ENCODE measurements around the gene SUPT16H.
"Not testable (repeated sequence)": the region's sequence is repeated elsewhere in the genome, so short reads cannot be mapped to it uniquely, and the experiment has no call there.

The SUPT16H gene

GRCh38 chr14:21395450-21395849 lies 11.6 kb upstream of the SUPT16H start:
- Histone ChIP-seq H3K4me2 (ENCODE audit: low read length) (no peak overlapping the region), H3K4me1 (ENCODE audit: control insufficient read depth, insufficient read depth, low read length) (no peaks in the 10 kb centered on the region), H3K27me3 (ENCODE audit: control insufficient read depth, insufficient read depth, low read length) (no peaks in the 10 kb centered on the region), H3K9ac (ENCODE audit: low read depth, low read length) (no peak overlapping the region), H3K36me3 (ENCODE audit: insufficient read depth, low read length) (peaks cover 90% of the 10 kb centered on the region), H3K9me3 (replicated peaks; ENCODE audit: low read length) (no peaks in the 10 kb centered on the region), H3K4me3 (ENCODE audit: low read length) (no peak overlapping the region)

GRCh38 chr14:21385188-21385904 lies 1.5 kb upstream of the SUPT16H start:
- Histone ChIP-seq H3K27me3 (ENCODE audit: control insufficient read depth, insufficient read depth, low read length) (no peaks in the 10 kb centered on the region), H3K36me3 (ENCODE audit: insufficient read depth, low read length) (peaks cover 32% of the 10 kb centered on the region), H3K4me1 (ENCODE audit: control insufficient read depth, insufficient read depth, low read length) (peaks cover 21% of the 10 kb centered on the region), H3K4me2 (ENCODE audit: low read length) (peak overlapping the region; percentile 84), H3K9me3 (replicated peaks; ENCODE audit: low read length) (no peaks in the 10 kb centered on the region), H3K4me3 (ENCODE audit: low read length) (no peak overlapping the region), H3K9ac (ENCODE audit: low read depth, low read length) (peak overlapping the region; percentile 97)

- Histone ChIP-seq H3K27me3 (ENCODE audit: control insufficient read depth, insufficient read depth, low read length) (no peaks in the 10 kb centered on the region), H3K36me3 (ENCODE audit: insufficient read depth, low read length) (peaks cover 26% of the 10 kb centered on the region), H3K9me3 (replicated peaks; ENCODE audit: low read length) (no peaks in the 10 kb centered on the region), H3K4me2 (ENCODE audit: low read length) (peak overlapping the region; percentile 84), H3K4me1 (ENCODE audit: control insufficient read depth, insufficient read depth, low read length) (peaks cover 21% of the 10 kb centered on the region), H3K9ac (ENCODE audit: low read depth, low read length) (peak overlapping the region; percentile 97), H3K4me3 (ENCODE audit: low read length) (peak overlapping the region; percentile 82)
These were observed 654 bp upstream of the SUPT16H start for GRCh38 chr14:21384494-21384851.

- Histone ChIP-seq H3K4me3 (ENCODE audit: low read length) (peak overlapping the region; percentile 82), H3K4me1 (ENCODE audit: control insufficient read depth, insufficient read depth, low read length) (peaks cover 21% of the 10 kb centered on the region), H3K9ac (ENCODE audit: low read depth, low read length) (peak overlapping the region; percentile 97), H3K36me3 (ENCODE audit: insufficient read depth, low read length) (peaks cover 17% of the 10 kb centered on the region), H3K9me3 (replicated peaks; ENCODE audit: low read length) (no peaks in the 10 kb centered on the region), H3K27me3 (ENCODE audit: control insufficient read depth, insufficient read depth, low read length) (no peaks in the 10 kb centered on the region), H3K4me2 (ENCODE audit: low read length) (peak overlapping the region; percentile 84)
These were observed 652 bp downstream of the SUPT16H start for GRCh38 chr14:21382886-21383847.

DNA sequence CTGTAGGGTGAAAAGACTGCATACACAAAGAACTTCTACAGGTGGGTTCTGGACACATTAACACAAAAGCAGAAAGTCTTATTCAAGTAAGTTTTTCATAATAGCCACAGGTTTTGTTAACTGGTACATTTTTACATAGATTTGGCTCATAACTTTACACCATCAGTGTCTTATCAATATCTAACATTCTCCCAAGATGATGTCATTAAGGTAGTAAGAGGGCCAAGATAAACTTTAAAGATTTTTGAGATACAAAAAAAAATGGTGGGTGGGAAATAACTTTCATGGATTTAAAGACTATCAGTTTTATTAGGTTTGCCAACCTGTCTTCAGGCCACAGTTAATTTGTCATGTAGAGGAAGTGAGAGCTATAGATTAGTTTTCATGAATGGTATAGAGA lies 1.7 kb downstream of the SUPT16H start:
- peak overlapping the region; percentile 82 for H3K4me3 ChIP-seq (ENCODE audit: low read length)
- H3K9me3 ChIP-seq (replicated peaks; ENCODE audit: low read length), result no peaks in the 10 kb centered on the region
- no peaks in the 10 kb centered on the region for H3K27me3 ChIP-seq (ENCODE audit: control insufficient read depth, insufficient read depth, low read length)
- peak overlapping the region; percentile 97 for H3K9ac ChIP-seq (ENCODE audit: low read depth, low read length)
- peaks cover 24% of the 10 kb centered on the region for H3K36me3 ChIP-seq (ENCODE audit: insufficient read depth, low read length)
- H3K4me1 ChIP-seq (ENCODE audit: control insufficient read depth, insufficient read depth, low read length), result peaks cover 21% of the 10 kb centered on the region
- peak overlapping the region; percentile 84 for H3K4me2 ChIP-seq (ENCODE audit: low read length)

GRCh38 chr14:21379338-21379737 lies 4.5 kb downstream of the SUPT16H start:
- H3K4me3 ChIP-seq (ENCODE audit: low read length), result no peak overlapping the region
- no peak overlapping the region for H3K9ac ChIP-seq (ENCODE audit: low read depth, low read length)

GRCh38 chr14:21373980-21374379 lies 9.8 kb downstream of the SUPT16H start:
- Histone ChIP-seq H3K9ac (ENCODE audit: low read depth, low read length) (no peak overlapping the region), H3K9me3 (replicated peaks; ENCODE audit: low read length) (no peaks in the 10 kb centered on the region), H3K4me2 (ENCODE audit: low read length) (no peak overlapping the region), H3K27me3 (ENCODE audit: control insufficient read depth, insufficient read depth, low read length) (no peaks in the 10 kb centered on the region), H3K36me3 (ENCODE audit: insufficient read depth, low read length) (peaks cover 55% of the 10 kb centered on the region), H3K4me3 (ENCODE audit: low read length) (no peak overlapping the region), H3K4me1 (ENCODE audit: control insufficient read depth, insufficient read depth, low read length) (no peaks in the 10 kb centered on the region)

More at GRCh38 chr14:21379338-21379737, 4.5 kb downstream of the SUPT16H start:
- Histone ChIP-seq H3K27me3 (ENCODE audit: control insufficient read depth, insufficient read depth, low read length) (no peaks in the 10 kb centered on the region), H3K9me3 (replicated peaks; ENCODE audit: low read length) (no peaks in the 10 kb centered on the region), H3K4me1 (ENCODE audit: control insufficient read depth, insufficient read depth, low read length) (peaks cover 13% of the 10 kb centered on the region), H3K4me2 (ENCODE audit: low read length) (no peak overlapping the region), H3K36me3 (ENCODE audit: insufficient read depth, low read length) (peaks cover 16% of the 10 kb centered on the region)

- H3K4me3 ChIP-seq (ENCODE audit: low read length); H3K4me2 ChIP-seq (ENCODE audit: low read length); H3K9me3 ChIP-seq (replicated peaks; ENCODE audit: low read length); H3K27me3 ChIP-seq (ENCODE audit: control insufficient read depth, insufficient read depth, low read length); H3K4me1 ChIP-seq (ENCODE audit: control insufficient read depth, insufficient read depth, low read length); H3K9ac ChIP-seq (ENCODE audit: low read depth, low read length): not testable (repeated sequence)
- peaks cover 65% of the 10 kb centered on the region for H3K36me3 ChIP-seq (ENCODE audit: insufficient read depth, low read length)
These were observed 11.0 kb downstream of the SUPT16H start for GRCh38 chr14:21372814-21373213.

GRCh38 chr14:21369949-21370679 lies 13.7 kb downstream of the SUPT16H start:
- Histone ChIP-seq H3K4me1 (ENCODE audit: control insufficient read depth, insufficient read depth, low read length) (no peaks in the 10 kb centered on the region), H3K9ac (ENCODE audit: low read depth, low read length) (no peak overlapping the region), H3K27me3 (ENCODE audit: control insufficient read depth, insufficient read depth, low read length) (no peaks in the 10 kb centered on the region), H3K4me3 (ENCODE audit: low read length) (no peak overlapping the region), H3K4me2 (ENCODE audit: low read length) (no peak overlapping the region), H3K9me3 (replicated peaks; ENCODE audit: low read length) (no peaks in the 10 kb centered on the region), H3K36me3 (ENCODE audit: insufficient read depth, low read length) (peaks cover 77% of the 10 kb centered on the region)

- Histone ChIP-seq H3K4me3 (ENCODE audit: low read length) (no peak overlapping the region), H3K9ac (ENCODE audit: low read depth, low read length) (no peak overlapping the region), H3K36me3 (ENCODE audit: insufficient read depth, low read length) (peaks cover 95% of the 10 kb centered on the region)
These were observed 16.2 kb downstream of the SUPT16H start for GRCh38 chr14:21367582-21368144.

DNA sequence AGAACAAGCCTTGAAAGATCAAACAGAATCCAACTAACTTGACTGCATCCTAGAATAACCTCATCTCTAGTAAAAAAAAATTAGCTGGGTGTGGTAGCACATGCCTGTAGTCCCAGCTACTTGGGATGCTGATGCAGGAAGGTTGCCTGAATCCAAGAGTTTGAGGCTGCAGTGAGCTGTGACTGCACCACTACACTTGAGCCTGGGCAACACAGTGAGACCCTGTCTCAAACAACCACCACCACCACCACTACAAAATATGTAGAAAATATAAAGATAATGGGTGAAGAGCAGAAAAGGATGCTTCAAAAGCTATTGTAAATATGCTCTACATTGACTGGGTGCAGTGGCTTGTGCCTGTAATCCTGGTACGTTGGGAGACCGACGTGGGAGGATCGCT lies 27.3 kb downstream of the SUPT16H start:
- Histone ChIP-seq H3K27me3 (ENCODE audit: control insufficient read depth, insufficient read depth, low read length) (no peaks in the 10 kb centered on the region), H3K4me2 (ENCODE audit: low read length) (no peak overlapping the region), H3K36me3 (ENCODE audit: insufficient read depth, low read length) (peaks cover 89% of the 10 kb centered on the region), H3K9me3 (replicated peaks; ENCODE audit: low read length) (no peaks in the 10 kb centered on the region), H3K4me3 (ENCODE audit: low read length) (no peak overlapping the region), H3K4me1 (ENCODE audit: control insufficient read depth, insufficient read depth, low read length) (no peaks in the 10 kb centered on the region), H3K9ac (ENCODE audit: low read depth, low read length) (no peak overlapping the region)

More at GRCh38 chr14:21367582-21368144, 16.2 kb downstream of the SUPT16H start:
- no peaks in the 10 kb centered on the region for H3K4me1 ChIP-seq (ENCODE audit: control insufficient read depth, insufficient read depth, low read length)
- no peaks in the 10 kb centered on the region for H3K9me3 ChIP-seq (replicated peaks; ENCODE audit: low read length)
- no peak overlapping the region for H3K4me2 ChIP-seq (ENCODE audit: low read length)
- no peaks in the 10 kb centered on the region for H3K27me3 ChIP-seq (ENCODE audit: control insufficient read depth, insufficient read depth, low read length)

Data from skeletal muscle satellite cell (primary cell).